Measurements from ENCODE around the gene SACM1L.

SACM1L gene

GRCh38 chr3:45782381-45782780 is 93.2 kb downstream of the SACM1L start:
- Histone ChIP-seq H3K27ac (ENCODE audit: low read depth, low read length) (no peak overlapping the region), H4K20me1 (ENCODE audit: control insufficient read depth, insufficient read depth, low read depth, low read length) (no peaks in the 10 kb centered on the region), H3K4me3 (ENCODE audit: low read length) (no peak overlapping the region), H3K9me2 (replicated peaks; ENCODE audit: control insufficient read depth, low read length) (no peaks in the 10 kb centered on the region), H3K79me2 (ENCODE audit: control insufficient read depth, low read length) (no peaks in the 10 kb centered on the region), H3F3A (ENCODE audit: control insufficient read depth, insufficient read depth) (no peaks in the 10 kb centered on the region), H3K4me1 (ENCODE audit: control insufficient read depth, low read length) (no peaks in the 10 kb centered on the region), H3K9me3 (ENCODE audit: control insufficient read depth, insufficient read depth, low read length) (no peaks in the 10 kb centered on the region), H3K4me2 (ENCODE audit: low read length) (no peak overlapping the region), H3K27me3 (ENCODE audit: control insufficient read depth, low read length) (no peaks in the 10 kb centered on the region), H3K36me3 (ENCODE audit: control insufficient read depth, low read length) (no peaks in the 10 kb centered on the region)
- no peak for TF ChIP-seq EZH2phosphoT487 (IDR thresholded peaks at IDR 0.05; ENCODE audit: borderline replicate concordance, low read length)
- TF ChIP-seq, protein P1, sequence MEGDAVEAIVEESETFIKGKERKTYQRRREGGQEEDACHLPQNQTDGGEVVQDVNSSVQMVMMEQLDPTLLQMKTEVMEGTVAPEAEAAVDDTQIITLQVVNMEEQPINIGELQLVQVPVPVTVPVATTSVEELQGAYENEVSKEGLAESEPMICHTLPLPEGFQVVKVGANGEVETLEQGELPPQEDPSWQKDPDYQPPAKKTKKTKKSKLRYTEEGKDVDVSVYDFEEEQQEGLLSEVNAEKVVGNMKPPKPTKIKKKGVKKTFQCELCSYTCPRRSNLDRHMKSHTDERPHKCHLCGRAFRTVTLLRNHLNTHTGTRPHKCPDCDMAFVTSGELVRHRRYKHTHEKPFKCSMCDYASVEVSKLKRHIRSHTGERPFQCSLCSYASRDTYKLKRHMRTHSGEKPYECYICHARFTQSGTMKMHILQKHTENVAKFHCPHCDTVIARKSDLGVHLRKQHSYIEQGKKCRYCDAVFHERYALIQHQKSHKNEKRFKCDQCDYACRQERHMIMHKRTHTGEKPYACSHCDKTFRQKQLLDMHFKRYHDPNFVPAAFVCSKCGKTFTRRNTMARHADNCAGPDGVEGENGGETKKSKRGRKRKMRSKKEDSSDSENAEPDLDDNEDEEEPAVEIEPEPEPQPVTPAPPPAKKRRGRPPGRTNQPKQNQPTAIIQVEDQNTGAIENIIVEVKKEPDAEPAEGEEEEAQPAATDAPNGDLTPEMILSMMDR (IDR thresholded peaks at IDR 0.05; ENCODE audit: low read depth, low read length, poor library complexity, severe bottlenecking) = no peak

DNA sequence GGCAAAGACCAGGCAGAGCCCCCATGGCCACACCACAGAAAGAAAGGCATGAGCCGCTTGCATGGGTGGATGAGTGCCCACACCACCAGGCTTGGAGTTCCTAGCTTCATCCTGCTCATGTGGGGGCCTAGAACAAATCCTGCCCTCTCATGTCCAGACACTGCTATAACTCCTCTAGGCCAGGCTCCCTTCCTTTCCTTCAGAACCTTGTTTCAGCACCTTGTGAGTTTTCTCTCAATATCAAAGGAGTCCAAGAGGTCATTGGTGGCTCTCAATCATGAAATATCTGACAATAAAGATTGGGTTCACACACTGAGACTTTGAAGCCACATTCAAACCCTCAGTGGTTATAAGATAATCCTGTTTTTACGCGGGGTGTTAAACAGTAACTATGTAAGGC is 94.5 kb downstream of the SACM1L start:
- Histone ChIP-seq H3K9me3 (ENCODE audit: control insufficient read depth, insufficient read depth, low read length) (peaks cover 1% of the 10 kb centered on the region; the same call in 1 of the 2 replicates), H3K9me2 (replicated peaks; ENCODE audit: control insufficient read depth, low read length) (no peaks in the 10 kb centered on the region), H4K20me1 (ENCODE audit: control insufficient read depth, insufficient read depth, low read depth, low read length) (no peaks in the 10 kb centered on the region), H3K4me1 (ENCODE audit: control insufficient read depth, low read length) (no peaks in the 10 kb centered on the region), H3K27me3 (ENCODE audit: control insufficient read depth, low read length) (no peaks in the 10 kb centered on the region), H3F3A (ENCODE audit: control insufficient read depth, insufficient read depth) (no peaks in the 10 kb centered on the region), H3K4me2 (ENCODE audit: low read length) (no peak overlapping the region), H3K27ac (ENCODE audit: low read depth, low read length) (no peak overlapping the region), H3K4me3 (ENCODE audit: low read length) (no peak overlapping the region), H3K36me3 (ENCODE audit: control insufficient read depth, low read length) (no peaks in the 10 kb centered on the region), H3K79me2 (ENCODE audit: control insufficient read depth, low read length) (no peaks in the 10 kb centered on the region)
- TF ChIP-seq EZH2phosphoT487 (IDR thresholded peaks at IDR 0.05; ENCODE audit: borderline replicate concordance, low read length) = no peak
- TF ChIP-seq, protein P1 (IDR thresholded peaks at IDR 0.05; ENCODE audit: low read depth, low read length, poor library complexity, severe bottlenecking) = no peak

GRCh38 chr3:45785605-45786150 is 96.5 kb downstream of the SACM1L start:
- Histone ChIP-seq H3K9me2 (replicated peaks; ENCODE audit: control insufficient read depth, low read length) (no peaks in the 10 kb centered on the region), H3K27ac (ENCODE audit: low read depth, low read length) (no peak overlapping the region), H3K27me3 (ENCODE audit: control insufficient read depth, low read length) (no peaks in the 10 kb centered on the region)

More at GRCh38 chr3:45785605-45786150, 96.5 kb downstream of the SACM1L start:
- Histone ChIP-seq H4K20me1 (ENCODE audit: control insufficient read depth, insufficient read depth, low read depth, low read length) (no peaks in the 10 kb centered on the region), H3K4me2 (ENCODE audit: low read length) (no peak overlapping the region), H3K4me3 (ENCODE audit: low read length) (no peak overlapping the region), H3K79me2 (ENCODE audit: control insufficient read depth, low read length) (no peaks in the 10 kb centered on the region), H3K4me1 (ENCODE audit: control insufficient read depth, low read length) (no peaks in the 10 kb centered on the region), H3K36me3 (ENCODE audit: control insufficient read depth, low read length) (no peaks in the 10 kb centered on the region), H3K9me3 (ENCODE audit: control insufficient read depth, insufficient read depth, low read length) (peaks cover 5% of the 10 kb centered on the region; the same call in 1 of the 2 replicates), H3F3A (ENCODE audit: control insufficient read depth, insufficient read depth) (no peaks in the 10 kb centered on the region)
- TF ChIP-seq EZH2phosphoT487 (IDR thresholded peaks at IDR 0.05; ENCODE audit: borderline replicate concordance, low read length) = no peak
- TF ChIP-seq, protein P1 (IDR thresholded peaks at IDR 0.05; ENCODE audit: low read depth, low read length, poor library complexity, severe bottlenecking) = no peak

Data from DOHH2 (cell line).